Endothelial cell (in vitro differentiated cells): ENCODE measurements around the gene SLC39A12. TPM values are rescaled to one million over a fixed set of nuclear protein-coding genes. Genes with fewer than 3 reads are reported as not detected.
A peak's percentile ranks its signal among the peaks of the same experiment; 100 is the strongest.

Experiments
- DNase-seq: peaks from one replicate; pipeline ENCODE4 v3.0.0; 2021; ENCODE audit warnings: low spot score
- H3K27ac Mint-ChIP-seq: one replicate; pipeline ENCODE4 v1.8.0; 2021; ENCODE audit warnings: mixed read lengths, inconsistent platforms; ENCODE audit not compliant: unreplicated experiment
- H3K27me3 Mint-ChIP-seq: one replicate; pipeline ENCODE4 v1.8.0; 2021; ENCODE audit warnings: mild to moderate bottlenecking, moderate library complexity, mixed read lengths, inconsistent platforms; ENCODE audit not compliant: unreplicated experiment
- H3K36me3 Mint-ChIP-seq: one replicate; pipeline ENCODE4 v1.8.0; 2021; ENCODE audit warnings: mild to moderate bottlenecking, low read depth, mixed read lengths, inconsistent platforms; ENCODE audit not compliant: unreplicated experiment
- H3K4me1 Mint-ChIP-seq: one replicate; pipeline ENCODE4 v1.8.0; 2021; ENCODE audit warnings: mild to moderate bottlenecking, mixed read lengths, inconsistent platforms; ENCODE audit not compliant: unreplicated experiment
- H3K4me3 Mint-ChIP-seq: one replicate; pipeline ENCODE4 v1.8.0; 2021; ENCODE audit warnings: mild to moderate bottlenecking, mixed read lengths, inconsistent platforms; ENCODE audit not compliant: unreplicated experiment
- H3K9me3 Mint-ChIP-seq: one replicate; pipeline ENCODE4 v1.8.0; 2021; ENCODE audit warnings: mixed read lengths, inconsistent platforms; ENCODE audit not compliant: unreplicated experiment
- total RNA-seq: library from RNA; stranded (reverse); fragmentation: NEBNext Ultra II Directional; extraction: Animal tissue kit (Norgen Biotek cat#: 25700); gene quantifications from one replicate; pipeline ENCODE4 v1.2.1, GENCODE V29; 2021; ENCODE audit not compliant: unreplicated experiment
- TF ChIP-seq, protein P1 (sequence below): fragments of 200-600 bp; sonication (generic); IDR thresholded peaks from one replicate; pipeline ENCODE4 v1.5.0; 2021; ENCODE audit warnings: antibody characterized with exemption; ENCODE audit not compliant: unreplicated experiment

The SLC39A12 gene
- total RNA-seq, 1 donor from 2014 or later: 0.10 TPM

DNA sequence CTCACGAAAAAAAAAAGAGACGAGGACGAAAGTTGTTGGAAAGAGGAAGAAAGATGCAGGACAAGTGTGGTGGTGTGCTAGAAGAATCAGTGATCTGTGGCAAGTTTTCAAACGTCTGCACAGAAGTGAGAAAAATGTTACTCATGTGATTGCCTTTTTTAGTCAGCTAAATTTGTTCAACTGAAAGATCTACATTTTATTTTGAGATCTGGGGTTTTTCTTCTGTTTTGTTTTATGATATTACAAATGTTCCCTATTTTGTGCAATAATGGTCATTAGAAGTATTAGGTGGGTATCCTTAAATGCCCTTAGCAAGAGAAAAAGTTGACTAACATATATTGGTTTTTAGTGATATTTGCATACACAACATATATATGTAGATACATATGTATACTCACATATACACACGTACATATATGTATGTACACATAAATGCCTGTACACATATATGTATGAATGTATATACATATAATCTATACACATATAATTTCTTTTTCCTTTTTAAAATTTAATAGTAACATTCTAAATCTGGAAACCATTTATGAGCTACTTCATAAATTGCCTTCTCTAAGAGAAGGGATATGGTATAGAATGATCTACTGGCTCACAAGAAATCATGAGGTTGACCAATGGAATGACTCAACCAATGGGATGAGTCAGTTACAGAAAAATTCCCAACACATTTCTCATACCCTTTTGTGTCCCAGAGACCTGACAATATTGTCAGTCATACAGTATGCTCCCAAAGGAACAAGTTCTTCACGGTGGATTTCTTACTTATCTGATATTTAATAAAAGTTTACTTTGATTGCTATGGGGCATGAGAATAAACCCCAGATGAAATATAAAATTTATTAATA is 38.4 kb downstream of the SLC39A12 start:
- Mint-ChIP-seq H3K36me3 (no peaks in the 10 kb centered on the region), H3K9me3 (no peaks in the 10 kb centered on the region), H3K4me3 (no peak overlapping the region), H3K27ac (no peak overlapping the region), H3K4me1 (no peaks in the 10 kb centered on the region), H3K27me3 (peaks cover 1% of the 10 kb centered on the region)
- no peak for DNase-seq
- TF ChIP-seq, protein P1, sequence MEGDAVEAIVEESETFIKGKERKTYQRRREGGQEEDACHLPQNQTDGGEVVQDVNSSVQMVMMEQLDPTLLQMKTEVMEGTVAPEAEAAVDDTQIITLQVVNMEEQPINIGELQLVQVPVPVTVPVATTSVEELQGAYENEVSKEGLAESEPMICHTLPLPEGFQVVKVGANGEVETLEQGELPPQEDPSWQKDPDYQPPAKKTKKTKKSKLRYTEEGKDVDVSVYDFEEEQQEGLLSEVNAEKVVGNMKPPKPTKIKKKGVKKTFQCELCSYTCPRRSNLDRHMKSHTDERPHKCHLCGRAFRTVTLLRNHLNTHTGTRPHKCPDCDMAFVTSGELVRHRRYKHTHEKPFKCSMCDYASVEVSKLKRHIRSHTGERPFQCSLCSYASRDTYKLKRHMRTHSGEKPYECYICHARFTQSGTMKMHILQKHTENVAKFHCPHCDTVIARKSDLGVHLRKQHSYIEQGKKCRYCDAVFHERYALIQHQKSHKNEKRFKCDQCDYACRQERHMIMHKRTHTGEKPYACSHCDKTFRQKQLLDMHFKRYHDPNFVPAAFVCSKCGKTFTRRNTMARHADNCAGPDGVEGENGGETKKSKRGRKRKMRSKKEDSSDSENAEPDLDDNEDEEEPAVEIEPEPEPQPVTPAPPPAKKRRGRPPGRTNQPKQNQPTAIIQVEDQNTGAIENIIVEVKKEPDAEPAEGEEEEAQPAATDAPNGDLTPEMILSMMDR: no peak

DNA sequence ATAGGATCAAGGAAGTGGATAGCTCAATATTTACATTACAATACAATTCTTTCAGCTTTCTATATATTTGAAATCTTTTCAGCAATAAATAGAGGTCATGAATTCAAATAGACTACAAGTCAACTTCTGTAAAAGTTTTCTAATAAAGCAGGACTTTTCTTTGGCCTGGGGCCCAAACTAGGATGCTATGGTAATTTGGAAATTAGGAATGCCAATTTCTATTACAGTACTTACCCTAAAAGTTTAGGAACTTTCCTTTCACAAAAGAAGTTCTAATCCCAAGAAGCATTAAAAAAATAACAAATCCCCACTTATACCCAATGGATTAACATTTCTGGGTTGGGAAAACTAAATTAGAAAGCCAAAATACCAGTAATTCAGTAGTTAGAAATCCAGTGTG is 40.5 kb downstream of the SLC39A12 start:
- no peaks in the 10 kb centered on the region for H3K4me1 Mint-ChIP-seq
- no peak for DNase-seq
- no peak overlapping the region for H3K27ac Mint-ChIP-seq
- peaks cover 1% of the 10 kb centered on the region for H3K27me3 Mint-ChIP-seq
- no peaks in the 10 kb centered on the region for H3K36me3 Mint-ChIP-seq
- TF ChIP-seq, protein P1: no peak
- no peaks in the 10 kb centered on the region for H3K9me3 Mint-ChIP-seq
- no peak overlapping the region for H3K4me3 Mint-ChIP-seq

DNA sequence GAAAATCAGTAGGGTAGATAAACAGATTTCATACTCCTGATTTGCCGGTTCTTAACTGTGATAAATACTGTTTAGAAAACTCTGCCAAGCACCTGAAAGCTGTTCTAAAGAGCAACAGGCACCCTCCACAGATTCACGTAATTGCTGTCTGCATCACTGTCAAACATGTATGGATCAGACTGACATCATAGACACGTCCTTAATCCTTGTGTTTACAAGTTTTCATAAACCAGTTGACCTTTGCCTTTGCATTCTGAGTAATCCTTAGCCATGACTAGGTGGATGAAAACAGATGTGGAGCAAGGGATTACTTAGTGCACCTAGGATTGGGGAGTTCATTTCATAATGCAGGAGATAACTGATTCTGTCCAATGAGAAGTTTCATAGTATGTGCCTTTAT is 41.6 kb downstream of the SLC39A12 start:
- H3K4me3 Mint-ChIP-seq: no peak overlapping the region
- H3K36me3 Mint-ChIP-seq: no peaks in the 10 kb centered on the region
- H3K4me1 Mint-ChIP-seq: no peaks in the 10 kb centered on the region
- DNase-seq: no peak
- H3K9me3 Mint-ChIP-seq: no peaks in the 10 kb centered on the region
- no peak overlapping the region for H3K27ac Mint-ChIP-seq
- TF ChIP-seq, protein P1: no peak
- H3K27me3 Mint-ChIP-seq: no peaks in the 10 kb centered on the region

DNA sequence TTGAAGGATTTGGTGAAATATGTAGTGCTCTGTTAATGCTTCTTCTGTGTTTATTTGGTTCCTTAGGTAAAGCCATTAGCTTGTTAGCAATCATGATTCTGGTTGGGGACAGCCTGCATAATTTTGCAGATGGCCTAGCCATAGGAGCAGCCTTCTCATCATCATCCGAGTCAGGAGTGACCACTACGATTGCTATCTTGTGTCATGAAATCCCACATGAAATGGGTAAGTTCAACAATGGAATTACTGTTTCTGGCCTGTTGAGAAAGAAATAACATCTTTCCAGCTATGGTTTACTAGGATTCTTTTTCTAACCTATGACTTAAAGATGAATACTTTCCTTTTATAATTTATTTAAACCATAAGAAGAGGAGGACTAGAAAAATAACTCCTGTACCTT is 48.9 kb downstream of the SLC39A12 start:
- H3K36me3 Mint-ChIP-seq: no peaks in the 10 kb centered on the region
- DNase-seq: no peak
- H3K27me3 Mint-ChIP-seq: no peaks in the 10 kb centered on the region
- H3K27ac Mint-ChIP-seq: no peak overlapping the region
- no peaks in the 10 kb centered on the region for H3K9me3 Mint-ChIP-seq
- TF ChIP-seq, protein P1: no peak
- H3K4me1 Mint-ChIP-seq: peaks cover 8% of the 10 kb centered on the region
- no peak overlapping the region for H3K4me3 Mint-ChIP-seq

DNA sequence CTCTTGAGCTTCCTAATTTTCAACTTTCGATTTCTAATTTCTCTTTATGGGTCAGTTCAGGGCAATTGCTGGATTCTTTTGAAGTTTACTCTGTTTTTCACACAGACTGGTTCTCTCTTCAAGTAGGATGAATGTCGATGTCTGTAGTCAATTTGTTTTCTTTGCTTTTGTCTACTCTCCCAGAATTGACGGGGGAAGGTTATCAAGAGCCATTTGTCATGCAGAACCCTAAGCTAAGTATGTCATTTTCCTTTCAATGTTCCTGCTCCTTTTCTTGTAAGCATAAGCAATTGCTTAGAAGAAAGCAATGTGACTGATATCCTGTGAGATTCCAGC is 53.7 kb downstream of the SLC39A12 start:
- H3K9me3 Mint-ChIP-seq: no peaks in the 10 kb centered on the region
- no peak for DNase-seq
- H3K4me1 Mint-ChIP-seq: peaks cover 25% of the 10 kb centered on the region
- H3K27me3 Mint-ChIP-seq: no peaks in the 10 kb centered on the region
- TF ChIP-seq, protein P1: no peak
- peak overlapping the region; percentile 43 for H3K27ac Mint-ChIP-seq
- H3K36me3 Mint-ChIP-seq: no peaks in the 10 kb centered on the region
- H3K4me3 Mint-ChIP-seq: no peak overlapping the region
